GM19395 (cell line): ENCODE results near the gene GDE1.
A peak's percentile ranks its signal among the peaks of the same experiment; 100 is the strongest.
"Not testable (repeated sequence)": the region's sequence is repeated elsewhere in the genome, so short reads cannot be mapped to it uniquely, and the experiment has no call there.

ENCODE experiments used
- ATAC-seq: cut with Tn5 transposase; IDR thresholded peaks from one replicate; pipeline ENCODE4 v1.9.1; 2021; ENCODE audit warnings: mild to moderate bottlenecking, moderate library complexity; ENCODE audit not compliant: unreplicated experiment

The GDE1 gene, protein sequence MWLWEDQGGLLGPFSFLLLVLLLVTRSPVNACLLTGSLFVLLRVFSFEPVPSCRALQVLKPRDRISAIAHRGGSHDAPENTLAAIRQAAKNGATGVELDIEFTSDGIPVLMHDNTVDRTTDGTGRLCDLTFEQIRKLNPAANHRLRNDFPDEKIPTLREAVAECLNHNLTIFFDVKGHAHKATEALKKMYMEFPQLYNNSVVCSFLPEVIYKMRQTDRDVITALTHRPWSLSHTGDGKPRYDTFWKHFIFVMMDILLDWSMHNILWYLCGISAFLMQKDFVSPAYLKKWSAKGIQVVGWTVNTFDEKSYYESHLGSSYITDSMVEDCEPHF

DNA sequence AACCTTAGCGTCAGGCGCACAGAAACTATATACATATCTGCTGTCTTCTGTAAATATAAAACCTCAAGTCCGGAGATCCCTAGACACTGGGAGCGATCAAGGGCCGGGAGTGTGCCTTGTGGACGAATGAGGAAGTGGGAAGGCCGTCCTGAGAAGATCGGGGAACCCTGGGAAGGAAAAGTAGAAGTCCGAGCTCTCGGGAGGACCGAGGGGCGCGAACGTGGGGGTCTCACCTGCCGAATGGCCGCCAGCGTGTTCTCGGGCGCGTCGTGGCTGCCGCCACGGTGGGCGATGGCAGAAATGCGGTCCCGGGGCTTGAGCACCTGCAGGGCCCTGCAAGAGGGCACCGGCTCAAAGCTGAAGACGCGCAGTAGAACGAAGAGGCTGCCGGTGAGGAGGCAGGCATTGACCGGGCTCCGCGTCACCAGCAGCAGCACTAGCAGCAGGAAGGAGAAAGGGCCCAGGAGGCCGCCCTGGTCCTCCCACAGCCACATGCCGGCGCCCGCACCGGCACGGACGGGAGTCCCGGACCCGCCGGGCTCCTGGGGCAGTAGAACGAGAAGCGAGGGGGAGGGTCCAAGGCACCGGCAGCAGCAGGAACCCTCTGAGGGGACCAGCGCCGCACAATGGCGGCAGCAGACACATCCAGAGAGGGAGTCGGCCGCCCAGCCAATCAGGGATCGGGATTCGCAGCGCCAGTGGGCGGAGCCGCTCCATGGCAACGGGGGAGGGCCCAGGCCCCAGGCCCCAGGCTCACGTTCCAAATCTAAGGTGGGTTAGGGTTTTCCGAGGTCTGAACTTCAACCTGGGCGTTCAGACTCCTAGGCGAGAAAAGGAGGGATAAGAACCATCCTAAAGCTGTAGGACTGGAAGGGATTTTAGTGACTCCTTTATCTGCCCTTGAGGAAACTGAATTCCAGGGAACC lies at the start of gene GDE1:
TSS of gene GDE1 (minus strand) at position 628 of the 926 bp plus-strand sequence. CDS start at position 494, 134 bp downstream.
- ATAC-seq, result peak; percentile 70

DNA sequence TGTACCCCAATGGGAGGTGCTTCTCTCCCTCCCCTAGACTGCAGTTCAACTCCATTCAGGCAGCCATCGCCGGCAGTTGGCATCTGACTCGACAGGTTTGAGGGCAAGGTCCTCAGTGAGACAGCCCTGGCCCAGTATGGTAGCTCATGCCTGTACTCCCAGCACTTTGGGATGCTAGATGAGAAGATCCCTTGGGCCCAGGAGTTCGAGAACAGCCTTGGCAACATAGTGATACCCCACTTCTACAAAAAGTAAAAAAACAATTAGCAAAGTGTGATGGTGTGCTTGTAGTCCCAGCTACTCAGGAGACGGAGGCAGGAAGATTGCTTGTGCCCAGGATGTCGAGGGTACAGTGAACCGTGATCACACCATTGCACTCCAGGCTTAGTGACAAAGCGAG lies 45.7 kb upstream of the GDE1 start:
- no peak for ATAC-seq

DNA sequence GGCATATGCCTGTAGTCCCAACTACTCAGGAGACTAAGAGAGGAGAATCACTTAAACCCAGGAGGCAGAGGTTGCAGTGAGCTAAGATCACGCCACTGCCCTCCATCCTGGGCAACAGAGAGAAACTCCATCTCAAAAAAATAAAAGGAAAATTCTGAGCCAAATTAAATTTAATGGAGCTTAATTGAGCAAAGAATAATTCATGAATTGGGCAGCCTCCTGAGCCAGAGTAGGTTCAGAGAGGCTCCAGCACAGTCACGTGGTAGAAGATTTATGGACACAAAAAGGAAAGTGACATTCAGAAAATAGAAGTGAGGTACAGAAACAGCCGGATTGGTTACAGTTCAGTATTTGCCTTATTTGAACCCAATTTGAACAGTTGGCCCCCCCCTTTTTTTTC lies 44.5 kb upstream of the GDE1 start:
- ATAC-seq, result no peak

DNA sequence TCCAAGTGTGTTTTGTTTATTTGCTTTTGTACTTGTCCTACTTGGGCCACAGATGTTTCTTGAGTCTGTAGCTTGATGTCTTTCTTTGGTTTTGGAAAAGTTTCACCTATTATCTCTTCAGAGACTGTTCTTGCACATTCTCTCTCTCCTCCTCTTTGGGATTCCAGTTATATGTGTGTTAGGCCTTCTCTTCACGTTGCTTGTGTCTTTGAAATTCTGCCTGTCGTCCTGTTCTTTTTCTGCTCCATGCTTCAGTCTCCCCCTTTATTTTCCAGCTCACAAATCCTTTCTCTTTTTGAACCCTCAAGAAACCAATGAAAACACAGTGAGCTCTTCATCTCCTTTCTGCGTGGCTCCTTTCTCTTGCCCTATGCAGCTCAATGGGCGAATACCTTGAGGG lies 41.5 kb upstream of the GDE1 start:
- ATAC-seq, result no peak

DNA sequence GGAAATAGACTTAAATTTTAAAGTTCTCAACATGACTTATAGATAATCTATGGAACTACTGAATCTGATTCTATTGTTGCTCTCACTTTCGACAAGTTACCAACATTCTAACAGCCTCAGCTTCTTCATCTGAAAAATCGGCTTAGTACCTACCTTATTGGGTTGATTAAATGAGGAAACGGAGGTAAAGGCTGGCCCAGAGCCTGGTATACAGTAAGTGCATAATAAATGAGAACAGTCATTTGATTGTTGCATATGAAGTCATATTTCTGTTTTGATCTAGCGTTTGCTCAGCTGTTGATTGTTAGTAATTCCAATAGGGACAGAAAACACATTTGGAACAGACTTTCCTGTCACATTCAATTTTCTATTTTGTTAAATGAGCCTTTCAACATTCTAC lies 38.2 kb upstream of the GDE1 start:
- ATAC-seq, result no peak

DNA sequence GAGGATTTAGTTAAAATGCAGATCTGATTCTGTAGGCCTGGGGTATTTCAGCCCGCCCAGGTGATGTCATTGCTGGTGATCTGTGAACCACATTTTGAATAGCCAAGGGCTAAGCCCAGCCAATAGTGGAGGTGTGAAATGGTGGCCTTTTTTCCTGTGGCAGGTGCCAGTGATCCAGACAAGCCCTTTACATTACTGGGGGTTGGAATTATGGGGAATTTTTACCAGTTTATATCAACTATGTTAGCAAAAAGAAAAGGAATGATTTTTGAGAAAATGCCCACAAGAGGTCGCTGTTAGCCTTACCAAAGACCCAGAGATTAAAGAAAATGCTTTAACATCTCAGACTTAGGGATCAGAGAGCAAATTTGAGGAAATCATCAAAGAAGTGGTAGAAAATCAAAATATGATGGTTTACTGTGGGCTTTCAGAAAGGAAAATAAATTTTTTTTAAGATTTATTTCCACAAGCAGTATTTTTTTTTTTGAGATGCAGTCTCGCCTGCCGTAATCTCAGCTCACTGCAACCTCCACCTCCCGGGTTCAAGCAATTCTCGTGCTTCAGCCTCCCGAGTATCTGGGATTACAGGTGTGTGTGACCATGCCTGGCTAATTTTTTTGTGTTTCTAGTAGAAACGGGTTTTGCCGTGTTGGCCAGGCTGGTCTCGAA lies 37.5 kb upstream of the GDE1 start:
- no peak for ATAC-seq

DNA sequence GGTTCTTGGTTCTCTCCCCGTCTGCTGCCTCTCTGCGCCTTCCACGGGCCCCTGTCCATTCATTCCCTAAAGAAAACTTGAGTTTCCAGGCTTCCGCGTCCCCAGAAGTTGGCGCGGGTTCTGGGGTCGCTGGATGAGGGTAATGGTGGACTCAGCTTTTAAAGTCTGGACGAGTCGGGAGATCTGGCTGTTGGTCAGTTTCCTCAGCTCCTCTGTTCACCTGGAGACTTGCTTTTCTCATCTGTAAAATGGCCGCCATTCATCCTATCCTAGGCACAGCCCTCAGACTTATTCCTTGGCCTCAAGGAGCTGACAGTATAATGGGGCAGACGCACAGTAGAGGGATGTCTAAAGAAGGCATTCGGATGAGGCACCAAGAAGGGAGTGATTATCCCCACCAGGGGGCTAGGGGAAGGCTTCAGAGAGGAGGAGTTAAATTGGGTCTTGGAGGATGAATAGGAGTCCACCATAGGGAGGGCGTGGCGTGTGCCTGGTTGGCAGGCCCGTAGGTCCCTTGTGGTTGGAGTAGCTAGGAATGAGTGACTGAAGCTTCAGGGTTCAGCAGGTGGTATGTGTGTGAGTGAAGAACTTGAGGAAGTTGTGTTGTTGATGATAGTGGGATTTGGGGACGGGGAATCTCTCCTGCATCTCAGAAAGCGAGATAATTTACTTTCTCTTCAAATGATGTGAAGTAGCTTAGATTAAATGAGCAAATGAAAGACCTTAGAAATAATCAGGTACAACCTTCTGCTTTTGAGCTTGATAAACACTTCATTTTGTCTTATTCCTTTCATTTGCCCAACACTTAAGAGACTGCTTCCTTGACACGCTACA lies 34.3 kb upstream of the GDE1 start:
- ATAC-seq, result peak; percentile 9

DNA sequence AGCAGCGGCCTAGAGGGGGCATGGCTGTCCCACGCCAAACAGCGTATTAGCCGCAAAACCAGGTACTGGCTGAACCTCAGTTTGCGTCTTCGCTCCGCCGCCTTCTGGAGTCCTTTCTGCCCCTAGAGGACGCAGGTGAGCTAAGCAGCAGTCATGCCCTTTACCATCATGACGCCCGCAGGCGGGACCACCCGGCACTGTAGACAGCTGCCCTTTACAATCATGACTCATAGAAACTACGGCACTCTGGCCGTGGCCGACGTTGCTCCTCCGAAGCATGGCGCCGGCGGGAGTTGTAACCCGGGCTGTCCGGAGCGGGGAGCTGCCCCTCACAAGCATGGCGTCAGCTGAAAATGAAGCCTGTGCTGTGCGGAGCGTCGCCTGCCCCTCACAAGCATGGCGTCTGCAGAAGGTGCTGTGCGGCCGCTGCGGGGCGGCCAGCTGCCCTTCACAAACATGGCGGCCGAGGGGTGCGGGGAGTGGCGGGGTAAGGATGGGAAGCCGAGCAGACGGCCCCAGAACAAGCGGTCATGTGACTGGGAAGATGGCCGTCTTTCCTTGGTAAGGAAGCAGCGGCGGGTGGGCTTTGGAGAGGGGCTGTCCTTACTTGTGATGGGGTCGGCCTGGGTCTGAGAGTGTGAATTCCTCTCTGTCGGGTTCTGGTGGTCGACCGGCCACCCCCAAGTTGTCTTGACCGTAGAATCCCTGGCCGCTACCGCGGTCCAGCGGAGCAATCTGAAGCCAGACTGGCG lies 33.5 kb upstream of the GDE1 start, which contains the start of gene VPS35L:
TSS of gene VPS35L (plus strand) at position 518 of the 752 bp plus-strand sequence. CDS start at position 545, 27 bp downstream.
- ATAC-seq, result peak; percentile 95

DNA sequence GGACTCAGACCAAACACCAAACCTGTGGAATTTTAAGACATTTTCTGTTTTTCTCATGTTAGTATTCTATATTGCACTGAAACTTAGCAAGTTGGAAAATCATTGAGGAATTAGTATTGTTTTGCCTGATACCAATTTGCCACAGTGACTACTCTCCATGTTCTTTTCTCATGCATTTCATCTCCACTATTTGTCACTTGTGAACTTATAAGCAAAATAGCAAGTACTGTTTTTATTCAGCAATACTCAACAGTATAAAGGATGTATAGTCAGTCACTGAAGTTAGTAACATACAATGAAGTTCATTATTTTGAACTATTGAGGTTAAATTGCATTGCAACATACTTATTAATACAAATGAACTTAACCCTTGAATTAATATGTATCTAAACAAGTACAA lies 27.8 kb upstream of the GDE1 start:
- ATAC-seq, result no peak

DNA sequence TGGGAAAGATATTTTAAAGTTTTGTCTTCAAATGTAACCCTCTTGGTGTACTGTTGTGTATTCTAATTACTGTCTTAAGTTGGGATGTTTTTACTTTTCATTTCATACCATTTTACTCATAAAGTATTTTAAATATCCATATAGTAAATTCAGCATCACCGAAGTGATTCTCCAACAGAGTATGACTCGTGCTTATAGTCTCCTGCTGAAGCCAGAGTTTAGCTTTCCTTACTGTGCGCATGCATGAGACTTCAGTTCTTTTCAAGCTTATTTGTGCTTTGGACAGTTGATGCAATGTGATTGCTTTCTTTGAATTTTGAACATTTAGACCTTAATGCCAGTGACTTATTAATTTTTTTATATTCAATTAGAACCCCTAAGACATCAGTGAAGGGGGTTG lies 26.2 kb upstream of the GDE1 start:
- no peak for ATAC-seq

DNA sequence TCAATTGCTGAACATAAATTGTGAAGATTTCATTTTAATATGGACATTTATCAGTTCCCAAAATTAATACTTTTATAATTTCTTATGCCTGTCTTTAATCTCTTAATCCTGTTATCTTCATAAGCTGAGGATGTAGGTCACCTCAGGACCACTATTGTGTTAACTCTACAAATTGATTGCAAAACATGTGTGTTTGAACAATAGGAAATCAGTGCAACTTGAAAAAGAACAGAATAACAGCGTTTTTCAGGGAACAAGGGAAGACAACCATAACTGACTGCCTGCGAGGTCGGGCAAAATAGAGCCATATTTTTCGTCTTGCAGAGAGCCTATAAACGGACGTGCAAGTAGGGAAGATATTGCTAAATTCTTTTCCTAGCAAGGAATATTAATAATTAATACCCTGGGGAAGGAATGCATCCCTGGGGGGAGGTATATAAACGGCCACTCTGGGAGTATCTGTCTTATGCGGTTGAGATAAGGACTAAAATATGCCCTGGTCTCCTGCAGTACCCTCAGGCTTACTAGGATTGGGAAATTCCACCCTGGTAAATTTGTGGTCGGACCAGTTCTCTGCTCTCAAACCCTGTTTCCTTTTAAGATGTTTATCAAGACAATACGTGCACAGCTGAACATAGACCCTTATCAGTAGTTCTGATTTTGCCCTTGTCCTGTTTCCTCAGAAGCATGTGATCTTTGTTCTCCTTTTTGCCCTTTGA lies 21.5 kb upstream of the GDE1 start:
- ATAC-seq, result not testable (repeated sequence)

DNA sequence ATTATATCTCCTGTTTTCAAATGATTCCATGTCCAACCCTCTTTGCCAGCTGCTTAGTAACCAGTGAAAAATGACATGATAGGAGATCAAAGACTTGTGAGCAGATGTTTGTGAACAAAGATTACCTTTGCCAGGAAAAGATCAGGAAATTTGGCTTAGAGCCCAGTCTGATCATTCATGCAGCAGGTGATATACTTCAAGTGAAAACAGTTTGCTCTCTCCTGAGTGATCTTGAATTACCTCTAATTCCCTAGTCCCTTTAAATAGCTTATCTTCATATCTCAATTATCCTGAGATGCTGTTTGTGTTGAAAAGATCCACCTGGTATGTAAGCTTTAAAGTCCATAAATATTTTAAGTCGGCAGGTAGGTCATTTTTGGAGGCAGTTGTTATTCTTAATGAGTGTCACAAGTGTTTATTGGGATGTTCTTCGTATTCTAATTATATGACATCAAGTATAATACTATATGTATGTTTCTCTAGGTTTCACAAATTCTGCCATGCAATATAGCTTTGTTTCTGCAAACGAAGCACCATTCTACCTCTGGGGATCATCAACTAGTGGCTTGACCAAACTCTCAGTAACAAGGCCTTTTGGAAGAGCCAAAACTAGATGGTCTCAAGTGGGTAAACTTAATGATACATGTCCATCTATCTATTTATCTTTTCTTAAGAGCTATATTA lies 20.4 kb upstream of the GDE1 start:
- no peak for ATAC-seq

DNA sequence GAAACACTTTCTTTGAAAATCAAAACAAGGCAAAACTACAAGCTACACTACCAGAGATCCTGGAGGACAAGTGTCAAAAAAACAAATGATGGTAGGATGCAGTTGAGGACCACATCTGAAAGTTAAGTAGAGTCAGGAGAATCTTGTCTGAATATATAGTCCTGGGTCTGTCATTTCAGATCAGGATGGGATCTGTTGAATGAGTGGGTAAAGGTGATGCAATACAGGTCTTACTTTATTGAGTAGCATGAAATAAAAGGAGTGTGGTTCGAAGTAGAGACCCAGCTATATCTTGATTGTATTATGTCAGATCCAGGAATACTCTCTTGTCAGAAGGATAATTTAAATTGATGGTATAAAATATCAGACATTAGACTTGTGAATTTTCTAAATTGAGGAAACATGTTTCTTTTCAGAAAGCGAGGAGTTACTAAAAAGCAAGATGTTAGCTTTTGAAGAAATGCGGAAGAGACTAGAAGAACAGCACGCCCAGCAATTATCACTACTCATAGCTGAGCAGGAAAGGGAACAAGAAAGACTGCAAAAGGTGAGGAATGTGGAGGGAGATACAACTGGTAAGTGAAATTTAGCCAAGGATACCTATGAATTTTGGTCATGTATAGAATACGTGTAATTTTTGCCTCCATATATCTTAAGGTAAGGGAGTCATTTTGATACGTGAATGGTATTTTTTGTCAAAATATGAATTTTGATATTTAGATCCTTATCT lies 18.5 kb upstream of the GDE1 start:
- no peak for ATAC-seq

DNA sequence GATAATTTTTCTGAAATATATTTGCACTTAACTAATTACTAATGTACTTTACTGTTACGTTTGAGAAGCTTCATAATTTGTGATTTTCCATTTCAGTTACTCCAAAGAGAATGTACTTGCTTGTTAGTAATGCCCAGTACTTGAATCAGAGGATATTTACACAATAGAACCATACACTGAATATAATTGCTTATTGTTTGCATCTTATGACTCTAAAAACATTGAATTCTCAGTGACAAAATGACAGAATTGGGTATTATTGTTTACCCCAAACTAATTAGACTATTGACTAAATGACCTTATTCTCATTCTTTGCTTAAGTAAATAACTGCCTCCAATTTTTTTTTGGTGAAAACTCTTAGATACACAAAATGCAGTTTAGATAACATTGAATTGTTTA lies 10.7 kb upstream of the GDE1 start:
- no peak for ATAC-seq

DNA sequence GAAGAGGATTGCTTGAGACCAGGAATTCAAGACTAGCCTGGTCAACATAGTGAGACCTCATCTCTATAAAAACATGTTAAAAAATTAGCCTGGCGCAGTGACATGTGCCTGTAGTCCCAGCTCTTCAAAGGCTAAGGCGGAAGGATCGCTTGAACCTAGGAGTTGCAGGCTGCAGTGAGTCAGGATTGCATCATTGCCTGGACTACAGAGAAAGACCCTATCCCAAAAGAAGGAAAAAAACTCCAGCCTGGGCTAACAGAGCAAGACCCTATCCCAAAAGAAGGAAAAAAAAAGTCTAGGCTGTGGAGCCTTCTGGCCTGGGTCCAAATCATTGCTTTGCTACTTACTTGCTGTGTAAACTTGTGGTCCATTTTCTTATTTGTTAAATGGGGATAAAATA lies 6.8 kb upstream of the GDE1 start:
- ATAC-seq, result no peak

DNA sequence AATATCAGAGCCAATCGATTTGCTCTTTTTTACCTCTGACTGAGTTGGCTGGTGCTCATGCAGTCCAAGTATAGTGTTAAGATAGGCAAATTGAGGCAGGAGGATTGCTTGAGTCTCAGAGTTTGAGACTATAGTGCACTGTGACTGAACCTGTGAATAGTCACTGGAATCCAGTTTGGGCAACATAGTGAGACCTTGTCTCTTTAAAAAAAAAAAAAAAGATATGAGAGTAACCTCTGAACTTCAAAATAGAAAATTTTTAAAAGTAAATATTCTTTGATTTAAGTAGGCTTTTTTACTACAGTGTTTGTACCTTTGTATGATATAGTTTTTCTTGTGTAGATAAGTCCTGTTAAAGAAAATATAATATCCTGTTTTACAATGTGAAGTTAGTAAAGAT lies 5.3 kb upstream of the GDE1 start:
- no peak for ATAC-seq

DNA sequence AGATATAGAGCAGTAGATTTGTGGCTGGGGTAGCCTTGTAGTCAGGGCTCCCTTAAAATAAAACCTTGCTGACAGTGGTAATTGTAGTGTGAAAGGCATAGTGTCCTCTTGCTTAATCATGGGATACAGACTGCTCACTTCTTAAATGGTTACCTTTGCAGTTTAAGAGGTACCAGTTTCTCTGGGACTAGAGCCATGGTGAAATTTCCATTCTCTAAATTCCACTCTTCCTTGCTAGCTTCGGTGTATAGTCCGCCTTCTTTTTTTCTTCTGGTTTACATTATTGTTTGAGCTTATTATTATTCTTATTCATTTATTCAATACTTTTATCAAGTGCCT lies 3.5 kb upstream of the GDE1 start:
- no peak for ATAC-seq
